ENCODE results near the gene STRBP. TPM values are rescaled to one million over a fixed set of nuclear protein-coding genes. Genes with fewer than 3 reads are reported as not detected.
"Not testable (repeated sequence)": the region's sequence is repeated elsewhere in the genome, so short reads cannot be mapped to it uniquely, and the experiment has no call there.

STRBP gene
- total RNA-seq, 1 experiment from 2014 or later: 18.1 TPM

DNA sequence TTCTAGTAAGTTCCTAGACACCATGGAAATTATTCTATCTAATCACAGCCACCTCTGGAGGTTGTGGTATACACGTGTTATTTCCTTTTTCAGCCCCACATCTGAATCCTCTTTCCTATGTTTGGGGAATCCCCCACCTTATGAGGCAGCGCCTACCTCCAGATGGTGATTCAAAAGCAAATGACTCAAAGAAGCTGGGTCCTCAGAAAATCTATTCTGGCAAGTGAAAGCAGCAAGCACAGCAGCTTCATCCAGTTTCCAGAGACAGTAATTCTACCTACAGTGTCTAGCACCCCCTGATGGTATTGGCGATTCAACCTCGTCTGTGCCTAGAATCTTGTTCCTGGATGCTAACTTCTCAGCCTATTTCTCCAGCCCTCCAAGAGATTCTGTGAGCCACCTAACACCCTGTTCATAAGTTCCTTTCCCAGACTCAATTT, 43.0 kb downstream of the STRBP start:
- in situ Hi-C loops (cut with HindIII; ENCODE audit: low pct_unique_long_range_greater_than_20kb, low sequenced_read_pairs): no loop called here
- peak; percentile 45 for DNase-seq (ENCODE audit: low read depth)

DNA sequence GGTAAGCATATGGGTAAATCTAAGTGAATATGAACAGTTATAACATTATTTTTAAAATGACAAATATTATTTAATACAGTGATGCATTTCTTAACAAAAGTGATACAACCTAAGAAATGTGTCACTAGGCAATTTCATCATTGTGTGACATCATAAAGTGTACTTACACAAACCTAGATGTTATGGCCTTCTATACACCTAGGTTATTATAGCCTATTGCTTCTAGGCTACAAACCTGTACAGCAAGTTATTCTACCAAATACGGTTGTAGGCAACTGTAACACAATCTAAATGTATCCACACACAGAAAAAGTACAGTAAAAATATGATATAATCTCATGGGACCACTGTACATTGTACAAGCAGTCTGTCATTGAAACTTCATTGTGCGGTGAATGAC, 48.3 kb downstream of the STRBP start:
- DNase-seq (ENCODE audit: low read depth): no peak
- in situ Hi-C loops (cut with HindIII; ENCODE audit: low pct_unique_long_range_greater_than_20kb, low sequenced_read_pairs): no loop called here

DNA sequence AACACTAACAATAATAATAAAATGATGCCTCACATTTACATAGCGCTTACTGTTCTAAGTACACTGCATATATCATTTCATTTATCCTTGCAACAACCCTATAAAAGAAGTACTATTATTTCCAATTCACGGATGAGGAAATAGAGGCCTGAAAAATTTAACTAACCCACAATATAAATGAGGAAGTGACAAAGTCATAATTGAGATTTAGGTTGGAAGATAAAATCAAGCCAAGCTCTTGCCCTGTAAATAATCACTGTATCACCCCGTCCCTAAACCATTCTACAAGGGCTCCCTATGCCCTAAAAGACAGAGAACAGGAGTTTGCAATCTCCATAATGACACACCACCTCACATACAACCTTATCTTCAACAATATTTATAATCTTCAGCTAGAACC, 49.6 kb downstream of the STRBP start:
- in situ Hi-C loops (cut with HindIII; ENCODE audit: low pct_unique_long_range_greater_than_20kb, low sequenced_read_pairs): no loop called here
- DNase-seq (ENCODE audit: low read depth): no peak

DNA sequence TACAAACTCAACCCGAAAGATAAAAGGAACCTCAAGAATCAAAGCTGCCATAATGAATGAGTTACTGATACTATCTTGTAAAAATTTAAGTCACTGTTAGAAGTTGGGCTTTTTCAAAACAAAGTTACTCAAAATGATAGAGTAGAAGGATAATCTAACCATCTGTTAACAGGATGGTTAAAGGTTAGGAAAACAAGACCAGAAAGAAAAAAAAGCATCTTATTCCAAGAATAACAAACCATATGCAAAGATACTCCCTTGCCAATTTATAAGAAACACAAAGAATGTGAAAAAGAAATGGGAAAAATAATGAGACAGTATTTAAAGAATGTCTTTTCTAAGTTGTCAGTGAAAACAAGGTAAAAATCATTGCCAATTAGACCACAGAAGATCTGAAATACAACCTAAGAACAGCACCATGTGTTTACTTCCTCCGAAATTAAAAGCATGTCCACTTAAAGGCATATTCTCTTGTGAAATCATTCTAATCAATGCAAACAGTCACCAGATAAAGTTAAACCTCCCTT, 51.2 kb downstream of the STRBP start:
- in situ Hi-C loops (cut with HindIII; ENCODE audit: low pct_unique_long_range_greater_than_20kb, low sequenced_read_pairs): no loop called here
- peak; percentile 31 for DNase-seq (ENCODE audit: low read depth)

DNA sequence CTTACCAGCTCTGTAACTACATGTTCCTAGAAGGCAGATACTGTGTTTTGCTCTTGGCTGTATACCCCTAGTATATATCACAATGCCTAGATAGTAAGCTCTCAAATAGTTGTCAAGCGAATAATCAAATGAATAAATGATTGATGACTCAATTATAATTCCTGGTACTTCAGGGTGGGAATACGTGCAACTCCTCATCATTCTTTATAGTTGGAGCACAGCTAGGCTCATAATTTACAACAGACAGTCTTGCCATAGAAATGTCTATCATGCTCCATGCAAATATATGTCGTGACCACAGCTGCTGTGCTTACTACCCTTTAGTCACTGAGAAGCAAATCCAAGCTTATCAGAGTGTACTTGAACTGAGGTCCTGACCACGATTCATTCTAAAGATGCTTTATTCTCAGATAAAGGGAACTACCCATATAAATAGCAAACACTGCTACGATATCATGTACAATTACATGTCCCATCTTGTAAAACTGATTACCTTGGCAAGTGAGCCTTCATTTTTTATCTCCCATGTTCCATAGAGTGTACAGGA, 52.1 kb downstream of the STRBP start:
- no peak for DNase-seq (ENCODE audit: low read depth)
- in situ Hi-C loops (cut with HindIII; ENCODE audit: low pct_unique_long_range_greater_than_20kb, low sequenced_read_pairs): no loop called here

DNA sequence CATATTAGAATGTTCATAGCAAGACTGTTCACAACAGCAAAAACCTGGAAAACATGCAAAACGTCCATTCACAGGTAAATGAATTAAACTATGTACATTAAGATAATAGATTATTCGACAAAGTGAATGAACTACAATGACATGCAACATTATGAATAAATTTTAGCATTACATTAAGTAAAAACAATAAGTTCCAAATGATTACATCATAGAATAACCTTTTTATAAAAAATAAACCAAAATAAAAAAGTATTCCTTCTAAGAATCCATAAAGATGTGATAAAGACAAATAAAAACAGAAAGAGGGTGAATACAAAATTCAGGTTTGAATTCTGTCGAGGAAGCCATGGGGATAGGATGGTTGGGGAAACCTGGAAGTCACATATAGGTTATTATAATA, 57.3 kb downstream of the STRBP start:
- in situ Hi-C loops (cut with HindIII; ENCODE audit: low pct_unique_long_range_greater_than_20kb, low sequenced_read_pairs): no loop called here
- DNase-seq (ENCODE audit: low read depth): no peak

DNA sequence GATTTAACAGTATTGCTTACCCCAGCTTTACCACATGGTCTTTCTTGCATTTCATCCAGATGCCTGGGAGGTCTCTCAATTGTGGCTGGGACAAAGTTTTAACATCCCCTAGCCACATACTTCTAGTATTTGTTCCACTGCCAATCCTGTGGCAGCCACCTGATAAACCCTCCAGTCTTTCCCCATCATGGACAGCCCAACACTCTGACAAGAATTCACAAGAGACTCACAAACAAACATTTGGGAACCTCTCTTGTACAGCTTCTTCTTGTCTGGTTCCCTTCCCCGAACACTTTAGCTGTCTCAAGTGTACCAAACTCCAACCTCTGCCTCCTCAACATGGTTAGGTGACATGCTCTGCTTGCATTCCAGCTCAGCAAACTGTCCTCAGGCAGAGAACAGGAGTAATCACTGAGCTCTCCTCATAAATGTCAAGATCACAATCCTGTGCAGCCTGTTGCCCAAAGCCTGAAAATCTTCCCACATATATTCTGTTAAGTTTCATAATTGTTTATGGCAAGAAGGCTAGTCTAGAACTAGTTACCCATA, 59.7 kb downstream of the STRBP start:
- no peak for DNase-seq (ENCODE audit: low read depth)
- in situ Hi-C loops (cut with HindIII; ENCODE audit: low pct_unique_long_range_greater_than_20kb, low sequenced_read_pairs): no loop called here

DNA sequence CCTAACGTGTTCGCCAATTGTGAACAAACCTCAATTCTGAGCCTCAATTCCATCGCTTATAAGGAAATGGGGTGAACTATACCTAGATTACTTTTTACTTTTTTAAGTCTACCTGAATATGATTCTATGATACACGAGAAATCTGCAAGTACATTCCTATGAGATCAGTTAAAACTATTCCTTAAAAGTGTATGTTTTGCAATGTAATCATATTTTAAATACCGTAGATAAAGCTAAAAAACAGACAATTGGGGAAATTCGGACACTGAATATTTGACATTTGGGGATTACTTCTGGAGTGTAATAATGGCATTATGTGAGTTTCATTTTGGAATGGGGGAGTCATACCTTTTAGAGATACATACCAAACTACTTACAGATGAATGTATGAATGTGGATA, 62.3 kb downstream of the STRBP start:
- no peak for DNase-seq (ENCODE audit: low read depth)
- in situ Hi-C loops (cut with HindIII; ENCODE audit: low pct_unique_long_range_greater_than_20kb, low sequenced_read_pairs): no loop called here

DNA sequence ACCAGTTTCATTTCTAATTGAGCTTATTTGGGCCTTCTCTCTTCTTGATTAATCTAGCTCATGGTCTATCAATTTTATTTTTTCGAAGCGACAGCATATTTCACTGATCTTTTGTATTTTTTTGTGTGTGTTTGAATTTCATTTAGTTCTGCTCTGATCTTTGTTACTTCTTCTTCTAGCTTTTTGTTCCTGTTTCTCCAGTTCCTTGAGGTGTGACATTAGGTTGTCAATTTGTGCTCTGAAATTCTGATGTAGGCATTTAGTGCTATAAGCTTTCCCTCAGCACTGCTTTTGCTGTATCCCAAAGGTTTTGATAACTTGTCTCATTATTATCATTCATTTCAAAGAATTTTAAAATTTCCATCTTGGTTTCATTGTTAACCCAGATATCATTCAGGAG, 67.3 kb downstream of the STRBP start:
- no peak for DNase-seq (ENCODE audit: low read depth)
- in situ Hi-C loops (cut with HindIII; ENCODE audit: low pct_unique_long_range_greater_than_20kb, low sequenced_read_pairs): no loop called here

DNA sequence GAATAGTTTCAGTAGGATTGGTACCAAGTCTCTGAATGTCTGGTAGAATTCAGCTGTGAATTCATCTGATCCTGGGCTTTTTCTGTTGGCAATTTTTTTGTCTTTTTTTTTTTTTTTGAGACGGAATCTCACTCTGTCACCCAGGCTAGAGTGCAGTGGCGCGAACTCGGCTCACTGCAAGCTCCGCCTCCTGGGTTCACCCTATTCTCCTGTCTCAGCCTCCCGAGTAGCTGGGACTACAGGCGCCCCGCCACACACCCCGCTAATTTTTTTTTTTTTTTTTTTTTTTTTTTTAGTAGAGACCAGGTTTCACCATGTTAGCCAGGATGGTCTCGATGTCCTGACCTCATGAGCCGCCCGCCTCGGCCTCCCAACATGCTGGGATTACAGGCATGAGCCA, 67.9 kb downstream of the STRBP start:
- in situ Hi-C loops (cut with HindIII; ENCODE audit: low pct_unique_long_range_greater_than_20kb, low sequenced_read_pairs); DNase-seq (ENCODE audit: low read depth): not testable (repeated sequence)

DNA sequence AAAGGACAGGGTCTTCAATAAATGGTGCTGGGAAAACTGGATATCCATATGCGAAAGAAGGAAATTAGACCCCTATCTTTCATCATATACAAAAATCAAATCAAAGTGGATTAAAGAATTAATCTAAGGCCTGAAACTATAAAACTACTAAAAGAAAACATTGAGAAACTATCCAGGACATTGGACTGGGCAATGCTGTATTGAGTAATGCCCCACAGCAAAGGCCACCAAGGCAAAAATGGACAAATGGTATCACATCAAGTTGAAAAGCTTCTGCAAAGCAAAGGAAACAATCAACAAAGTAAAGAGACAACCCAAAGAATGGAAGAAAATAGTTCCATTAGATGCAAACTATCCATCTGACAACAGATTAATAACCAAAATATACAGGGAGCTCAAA, 72.3 kb downstream of the STRBP start:
- in situ Hi-C loops (cut with HindIII; ENCODE audit: low pct_unique_long_range_greater_than_20kb, low sequenced_read_pairs): no loop called here
- DNase-seq (ENCODE audit: low read depth): no peak

DNA sequence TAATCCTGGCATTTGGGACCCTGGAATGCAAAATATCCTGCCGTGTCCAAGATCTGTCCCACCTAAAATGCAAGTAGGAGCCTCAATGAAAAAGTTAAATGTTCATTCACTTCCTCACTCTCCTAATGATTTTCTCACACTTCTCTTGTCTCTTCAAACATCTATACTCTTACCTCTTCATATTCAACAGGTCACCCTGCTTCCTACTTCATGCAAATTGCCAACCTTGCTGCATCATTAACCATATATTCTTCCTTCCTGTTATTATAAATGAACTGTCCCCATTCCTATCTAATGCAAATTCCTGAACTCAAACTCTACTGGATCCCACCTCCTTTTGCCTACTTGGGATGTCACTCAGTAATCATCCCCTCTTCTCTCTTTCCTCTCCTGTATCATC, 74.4 kb downstream of the STRBP start:
- in situ Hi-C loops (cut with HindIII; ENCODE audit: low pct_unique_long_range_greater_than_20kb, low sequenced_read_pairs): no loop called here
- DNase-seq (ENCODE audit: low read depth): no peak

DNA sequence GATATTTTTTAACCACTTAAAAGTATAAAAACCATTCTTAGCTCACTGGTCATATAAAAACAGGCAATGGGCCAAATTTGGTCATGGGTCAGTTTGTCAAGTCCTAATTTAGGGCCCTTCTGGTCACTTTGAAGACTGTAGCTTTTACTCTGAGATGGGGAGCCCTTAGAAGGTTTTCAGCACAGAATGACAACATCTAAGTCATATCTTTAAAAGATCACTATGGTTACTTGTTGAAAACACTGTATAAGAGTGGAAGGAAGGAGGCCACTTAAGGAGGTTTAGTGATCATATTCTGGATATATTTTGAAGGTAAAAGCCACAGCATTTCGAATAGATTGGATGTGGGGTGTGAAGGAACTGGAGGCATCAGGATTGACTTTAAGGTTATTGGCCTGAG, 76.7 kb downstream of the STRBP start:
- in situ Hi-C loops (cut with HindIII; ENCODE audit: low pct_unique_long_range_greater_than_20kb, low sequenced_read_pairs): no loop called here
- DNase-seq (ENCODE audit: low read depth): no peak

DNA sequence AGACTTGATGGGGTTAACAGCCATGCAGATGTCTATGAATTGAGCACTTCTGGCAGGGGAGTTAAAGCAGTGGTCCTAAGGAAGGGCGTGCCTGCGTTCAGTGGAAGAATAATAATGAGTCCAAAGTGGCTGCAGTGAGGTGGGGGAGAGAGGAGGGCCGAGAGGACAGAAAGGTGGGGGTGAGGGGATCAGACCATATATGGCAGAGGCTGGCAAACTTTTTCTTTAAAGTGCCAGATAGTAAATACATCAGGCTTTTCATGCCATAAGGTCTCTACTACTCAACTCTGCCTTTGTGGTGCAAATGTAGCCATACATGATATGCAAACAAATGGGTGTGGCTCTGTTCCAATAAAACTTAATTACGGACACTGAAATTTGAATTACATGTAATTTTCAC, 77.1 kb downstream of the STRBP start:
- in situ Hi-C loops (cut with HindIII; ENCODE audit: low pct_unique_long_range_greater_than_20kb, low sequenced_read_pairs): no loop called here

DNA sequence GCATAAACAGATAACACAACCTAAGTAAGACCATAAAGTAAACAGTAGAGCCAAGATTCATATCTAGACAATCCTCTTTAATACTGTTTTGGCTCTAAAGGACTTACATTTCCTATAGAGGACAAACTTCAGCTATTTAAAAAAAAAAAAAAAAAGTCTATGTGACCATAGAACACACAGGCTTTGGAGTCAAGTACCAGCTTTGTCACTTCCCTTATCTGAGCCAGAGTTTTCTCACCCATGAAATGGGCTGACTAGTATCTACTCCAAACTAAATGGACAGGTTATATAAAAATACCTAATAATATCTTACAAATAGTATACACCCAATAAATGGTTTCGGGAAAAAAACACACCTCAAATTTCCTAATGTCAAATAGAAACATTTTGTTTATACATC, 81.3 kb downstream of the STRBP start:
- in situ Hi-C loops (cut with HindIII; ENCODE audit: low pct_unique_long_range_greater_than_20kb, low sequenced_read_pairs): no loop called here
- DNase-seq (ENCODE audit: low read depth): no peak

More for the DNA sequence above, 77.1 kb downstream of the STRBP start:
- DNase-seq (ENCODE audit: low read depth): no peak

DNA sequence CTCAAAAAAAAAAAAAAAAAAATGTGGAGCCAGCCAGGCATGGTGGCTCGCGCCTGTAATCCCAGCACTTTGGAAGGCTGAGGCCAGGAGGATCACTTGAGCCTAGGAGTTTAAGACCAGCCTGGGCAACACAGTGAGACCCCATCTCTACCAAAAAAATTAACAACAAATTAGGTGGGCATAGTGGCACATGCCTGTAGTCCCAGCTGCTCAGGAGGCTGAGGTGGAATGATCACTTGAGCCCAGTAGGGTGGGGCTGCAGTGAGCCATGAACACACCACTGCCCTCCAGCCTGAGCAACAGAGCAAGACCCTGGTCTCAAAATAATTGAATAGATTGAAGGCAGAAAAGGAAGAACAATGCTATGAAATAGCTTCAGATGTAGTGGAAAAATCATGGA, 82.4 kb downstream of the STRBP start:
- DNase-seq (ENCODE audit: low read depth); in situ Hi-C loops (cut with HindIII; ENCODE audit: low pct_unique_long_range_greater_than_20kb, low sequenced_read_pairs): not testable (repeated sequence)

DNA sequence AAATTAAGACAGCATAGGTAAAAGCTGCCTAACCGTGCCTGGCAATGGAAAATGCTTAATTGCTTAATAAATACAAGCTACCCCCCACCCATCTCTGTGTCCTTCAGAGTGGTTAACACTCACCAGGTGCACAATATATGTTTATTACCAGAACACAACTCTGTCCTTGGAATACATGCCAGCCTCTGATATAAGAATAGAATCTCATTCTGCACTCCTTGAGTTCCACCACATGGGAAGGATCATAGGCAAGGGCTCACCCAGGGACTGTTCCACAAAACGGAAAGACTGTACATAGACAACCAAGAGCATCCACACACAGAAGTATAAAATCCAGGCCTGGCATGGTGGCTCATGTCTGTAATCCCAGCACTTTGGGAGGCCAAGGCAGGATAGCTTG, 91.4 kb downstream of the STRBP start:
- in situ Hi-C loops (cut with HindIII; ENCODE audit: low pct_unique_long_range_greater_than_20kb, low sequenced_read_pairs): no loop called here
- DNase-seq (ENCODE audit: low read depth): no peak

DNA sequence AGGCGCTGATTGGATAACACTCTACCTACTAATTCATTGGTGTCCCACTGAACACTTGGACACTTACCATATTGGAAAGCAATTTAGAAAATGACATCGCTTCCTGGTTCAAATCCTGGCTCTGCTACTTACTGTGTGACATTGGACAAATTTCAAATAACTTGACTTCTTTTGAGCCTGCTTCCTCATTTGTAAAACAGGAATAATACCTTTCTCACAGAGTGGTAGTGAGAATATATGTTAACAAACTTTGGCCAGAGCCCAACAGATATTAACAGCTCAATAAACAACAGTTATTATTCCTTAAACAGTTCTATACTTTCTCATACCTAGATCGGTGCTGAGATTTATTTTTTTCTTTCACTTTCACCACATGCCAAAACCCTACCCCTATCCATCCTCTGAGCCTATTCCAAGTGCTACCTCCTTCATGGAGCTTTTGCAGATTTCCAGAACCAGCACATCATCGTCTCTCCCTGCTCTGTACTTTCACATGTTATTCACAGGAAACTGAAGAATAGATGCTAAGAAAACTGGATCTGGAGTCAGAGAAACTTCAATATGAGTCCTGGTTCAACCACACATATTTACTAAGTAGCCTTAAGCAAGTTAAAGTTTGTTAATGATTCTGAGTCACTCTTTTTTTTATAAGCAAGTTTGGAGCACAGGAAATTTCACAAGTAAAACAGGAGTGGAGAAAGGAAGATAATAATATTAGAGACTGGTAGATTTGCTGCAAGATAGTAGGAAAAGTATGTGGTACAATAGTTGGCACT, 92.3 kb downstream of the STRBP start:
- in situ Hi-C loops (cut with HindIII; ENCODE audit: low pct_unique_long_range_greater_than_20kb, low sequenced_read_pairs): no loop called here
- no peak for DNase-seq (ENCODE audit: low read depth)

DNA sequence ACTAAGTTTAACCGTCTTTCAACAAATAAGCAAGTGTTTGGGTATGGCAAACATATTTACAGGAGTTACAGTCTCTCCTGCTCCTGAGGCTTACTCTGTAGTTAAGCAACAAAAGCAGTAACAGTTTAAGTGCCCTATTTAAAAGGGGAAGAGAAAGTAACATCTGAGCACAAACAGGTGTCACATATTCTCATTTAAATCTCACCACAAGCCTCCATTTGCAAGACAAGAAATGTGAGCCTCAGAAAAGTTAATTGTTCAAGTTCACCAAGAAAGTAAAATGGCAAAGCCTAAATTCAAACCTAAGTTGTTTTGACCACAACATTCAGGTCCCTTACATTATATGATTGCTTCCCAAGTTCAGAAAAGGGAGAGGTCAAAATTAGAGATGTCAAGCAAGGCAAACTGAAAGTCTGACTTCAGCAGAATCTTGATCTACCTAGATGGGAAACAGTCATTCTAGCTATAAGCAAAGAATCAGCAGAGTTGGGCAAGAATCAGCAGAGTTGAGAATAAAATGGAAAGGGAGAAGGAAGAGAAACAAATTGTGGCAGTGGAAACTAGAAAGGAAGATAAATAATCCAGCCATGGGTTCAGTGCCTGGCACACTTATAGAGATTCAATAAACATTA, 93.4 kb downstream of the STRBP start:
- in situ Hi-C loops (cut with HindIII; ENCODE audit: low pct_unique_long_range_greater_than_20kb, low sequenced_read_pairs): no loop called here
- no peak for DNase-seq (ENCODE audit: low read depth)

All from Caki2 (cell line).